Lung (tissue), 12 donors: Measurements from ENCODE around the gene PPM1H. TPM values are rescaled to one million over a fixed set of nuclear protein-coding genes. Genes with fewer than 3 reads are reported as not detected.

ENCODE experiments used
- ATAC-seq: fragments of 200-7000 bp; cut with Tn5 transposase; one replicate; pipeline ENCODE4 v1.9.1; 2020; ENCODE audit warnings: moderate number of reproducible peaks; ENCODE audit not compliant: insufficient read depth, low FRiP score
- DNase-seq, 3 donors: peaks; one replicate each; pipeline ENCODE4 v3.0.0-alpha.2; 2013 to 2017
- H3K27ac ChIP-seq, 2 donors: one replicate each; pipeline ENCODE4 v1.5.1; 2013; ENCODE audit warnings: mild to moderate bottlenecking in 2 of 2, moderate library complexity in 2 of 2, control low read depth in 1 of 2, inconsistent platforms in 1 of 2, low read depth in 1 of 2, low read length in 1 of 2
- H3K27me3 ChIP-seq, 3 donors: one replicate each; pipeline ENCODE4 v1.5.1; 2013; ENCODE audit warnings: low read length in 2 of 3; ENCODE audit not compliant: control insufficient read depth in 3 of 3, insufficient read depth in 3 of 3
- H3K36me3 ChIP-seq, 4 donors: one replicate each; pipeline ENCODE4 v1.5.1; 2013; ENCODE audit warnings: low read length in 4 of 4, mild to moderate bottlenecking in 1 of 4, moderate library complexity in 1 of 4; ENCODE audit not compliant: control insufficient read depth in 4 of 4, insufficient read depth in 4 of 4
- H3K4me1 ChIP-seq, 5 donors: one replicate each; pipeline ENCODE4 v1.5.1; 2013; ENCODE audit warnings: low read length in 5 of 5, mild to moderate bottlenecking in 2 of 5, moderate library complexity in 1 of 5; ENCODE audit not compliant: control insufficient read depth in 5 of 5, insufficient read depth in 5 of 5
- H3K4me3 ChIP-seq: one replicate; pipeline ENCODE4 v1.5.1; 2013; ENCODE audit warnings: mild to moderate bottlenecking, control low read depth, moderate library complexity
- H3K9ac ChIP-seq, 2 donors: one replicate each; pipeline ENCODE4 v1.5.1; 2013; ENCODE audit warnings: low read length in 2 of 2, control low read depth in 1 of 2; ENCODE audit not compliant: insufficient read depth in 1 of 2
- H3K9me3 ChIP-seq, 4 donors: one replicate each; pipeline ENCODE4 v1.5.1; 2013; ENCODE audit warnings: low read length in 3 of 4, mild to moderate bottlenecking in 1 of 4, moderate library complexity in 1 of 4; ENCODE audit not compliant: control insufficient read depth in 4 of 4, insufficient read depth in 3 of 4
- WGBS, 2 donors: extraction: QIAGEN DNeasy Blood & Tissue Kit; methylation state at CpG; one replicate each; pipeline ENCODE4 v1.1.7; 2013; 5-methylcytosine and 5-hydroxymethylcytosine counted together
- polyA plus RNA-seq, 2 donors: library from polyadenylated mRNA; stranded (reverse); fragments of 200-250 nt; gene quantifications; one replicate each; pipeline ENCODE4 v1.2.1, GENCODE V29; 2013
- total RNA-seq, 2 donors: library from RNA; depleted of rRNA in 1 of 2; stranded (reverse); fragments of >200 nt in 1 of 2; gene quantifications; one replicate each; pipeline ENCODE4 v1.2.1, GENCODE V29; 2014 to 2021
- TF ChIP-seq, protein P1 (sequence below): IDR thresholded peaks from 2 replicates; pipeline ENCODE4 v1.5.1; 2012; ENCODE audit warnings: mild to moderate bottlenecking; ENCODE audit errors: control extremely low read depth, extremely low read depth
- donor health status: control.
- donor health status: control.
- donor health status: Bipolar disorder and iron deficiency.
- donor health status: healthy.
- donor health status: DM: yes; HTN: yes; CAD: no.

The PPM1H gene
- total and polyA plus RNA-seq, 4 donors, result 2.0 to 11.2 (median 5.7) TPM

DNA sequence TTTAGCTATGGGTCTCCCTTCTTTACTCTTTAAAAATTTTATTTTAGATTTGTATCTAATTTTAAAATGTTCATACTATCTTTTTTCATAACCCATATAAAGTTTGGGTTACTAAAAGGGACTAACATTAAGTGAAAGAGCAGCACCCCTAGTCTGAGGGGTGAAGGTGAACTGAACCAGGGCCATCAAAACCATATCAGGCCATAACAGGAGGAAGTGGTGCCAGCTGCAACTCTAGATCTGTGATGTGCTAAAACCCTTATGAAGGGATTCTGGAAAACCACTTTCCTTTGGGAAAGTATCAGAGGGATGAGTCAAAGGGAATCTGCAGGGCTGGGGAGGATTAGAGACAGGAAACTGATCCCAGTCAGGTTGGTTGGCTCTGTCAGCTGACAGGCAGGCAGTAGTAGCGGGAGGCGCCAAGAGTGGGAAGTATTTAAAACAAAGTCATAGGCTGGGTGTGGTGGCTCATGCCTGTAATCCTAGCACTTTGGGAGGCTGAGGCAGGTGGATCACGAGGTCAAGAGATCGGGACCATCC lies 162.5 kb downstream of the PPM1H start:
- 95 to 100% methylated on average over 4 of the region's 4 CpGs for WGBS, 2 donors

DNA sequence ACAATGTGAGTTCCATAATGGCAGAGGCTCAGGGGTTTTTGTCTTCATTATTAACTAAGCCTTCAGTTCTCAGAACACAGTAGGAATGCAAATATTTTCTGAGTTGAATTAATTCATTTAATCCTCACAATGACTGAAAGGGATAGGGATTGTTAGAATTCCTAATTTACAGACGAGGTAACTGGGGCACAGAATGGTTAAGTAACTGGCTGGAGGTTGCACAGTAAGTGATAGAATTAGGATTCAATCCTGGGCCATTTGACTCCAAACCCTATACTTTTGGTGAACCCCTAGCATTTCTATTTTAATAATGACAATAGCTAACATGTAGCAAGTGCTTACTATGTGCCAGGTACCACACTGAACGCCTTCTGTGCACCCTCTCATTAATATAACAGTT lies 163.1 kb downstream of the PPM1H start:
- ATAC-seq (no peak), DNase-seq (no peak)
- H3K4me1 ChIP-seq, result peaks cover 0 to 2% (median 0%) of the 10 kb centered on the region in 5 donors
- no peak overlapping the region for H3K4me3 ChIP-seq
- H3K36me3 ChIP-seq, result no peaks in the 10 kb centered on the region
- TF ChIP-seq, protein P1, sequence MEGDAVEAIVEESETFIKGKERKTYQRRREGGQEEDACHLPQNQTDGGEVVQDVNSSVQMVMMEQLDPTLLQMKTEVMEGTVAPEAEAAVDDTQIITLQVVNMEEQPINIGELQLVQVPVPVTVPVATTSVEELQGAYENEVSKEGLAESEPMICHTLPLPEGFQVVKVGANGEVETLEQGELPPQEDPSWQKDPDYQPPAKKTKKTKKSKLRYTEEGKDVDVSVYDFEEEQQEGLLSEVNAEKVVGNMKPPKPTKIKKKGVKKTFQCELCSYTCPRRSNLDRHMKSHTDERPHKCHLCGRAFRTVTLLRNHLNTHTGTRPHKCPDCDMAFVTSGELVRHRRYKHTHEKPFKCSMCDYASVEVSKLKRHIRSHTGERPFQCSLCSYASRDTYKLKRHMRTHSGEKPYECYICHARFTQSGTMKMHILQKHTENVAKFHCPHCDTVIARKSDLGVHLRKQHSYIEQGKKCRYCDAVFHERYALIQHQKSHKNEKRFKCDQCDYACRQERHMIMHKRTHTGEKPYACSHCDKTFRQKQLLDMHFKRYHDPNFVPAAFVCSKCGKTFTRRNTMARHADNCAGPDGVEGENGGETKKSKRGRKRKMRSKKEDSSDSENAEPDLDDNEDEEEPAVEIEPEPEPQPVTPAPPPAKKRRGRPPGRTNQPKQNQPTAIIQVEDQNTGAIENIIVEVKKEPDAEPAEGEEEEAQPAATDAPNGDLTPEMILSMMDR, result no peak
- H3K27me3 ChIP-seq, result peaks cover 0 to 15% (median 6%) of the 10 kb centered on the region in 3 donors
- no peaks in the 10 kb centered on the region for H3K9me3 ChIP-seq
- H3K9ac ChIP-seq, result no peak overlapping the region
- H3K27ac ChIP-seq, result no peak overlapping the region
- 97% methylated on average over 2 of the region's 2 CpGs for WGBS, 2 donors

More for the DNA sequence above, 162.5 kb downstream of the PPM1H start:
- TF ChIP-seq, protein P1, result no peak
- no peak overlapping the region for H3K4me3 ChIP-seq
- DNase-seq (no peak), ATAC-seq (no peak)
- no peak overlapping the region for H3K9ac ChIP-seq
- H3K9me3 ChIP-seq, result peaks cover 0 to 1% (median 0%) of the 10 kb centered on the region in 4 donors
- H3K27ac ChIP-seq, result no peak overlapping the region
- H3K4me1 ChIP-seq, result peaks cover 0 to 2% (median 0%) of the 10 kb centered on the region in 5 donors
- H3K27me3 ChIP-seq, result peaks cover 0 to 12% (median 6%) of the 10 kb centered on the region in 3 donors
- H3K36me3 ChIP-seq, result no peaks in the 10 kb centered on the region

DNA sequence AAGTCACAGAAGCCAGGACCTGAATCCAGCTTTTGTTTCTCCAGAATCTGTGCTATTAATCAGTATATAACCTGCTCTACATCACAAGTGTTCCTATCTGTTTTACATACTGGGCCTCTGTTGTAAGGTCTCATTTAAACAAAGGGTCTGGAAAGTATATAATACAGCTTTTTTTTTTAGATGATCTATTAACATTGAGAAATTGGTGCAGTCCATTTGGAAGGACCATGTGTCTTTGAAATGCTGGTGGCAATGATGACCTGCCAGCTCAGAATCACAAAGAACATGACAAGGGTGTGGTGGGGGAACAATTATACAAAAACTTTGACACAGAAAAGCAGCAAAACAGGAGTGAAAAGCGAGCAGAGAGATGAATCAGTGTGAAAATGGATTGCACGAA lies 164.6 kb downstream of the PPM1H start:
- WGBS, 2 donors, result 93 to 94% methylated on average over 2 of the region's 2 CpGs
- Histone ChIP-seq H3K36me3 (no peaks in the 10 kb centered on the region), H3K9ac (no peak overlapping the region), H3K4me3 (no peak overlapping the region), H3K27ac (no peak overlapping the region), H3K4me1 (peaks cover 0 to 2% (median 0%) of the 10 kb centered on the region in 5 donors), H3K9me3 (no peaks in the 10 kb centered on the region), H3K27me3 (peaks cover 0 to 10% (median 6%) of the 10 kb centered on the region in 3 donors)
- DNase-seq (no peak), ATAC-seq (no peak)
- TF ChIP-seq, protein P1, result no peak
